OCI-LY1 (cell line): Measurements from ENCODE around the gene TMEM267.
"Not testable (repeated sequence)": the region's sequence is repeated elsewhere in the genome, so short reads cannot be mapped to it uniquely, and the experiment has no call there.

Source experiments
- H2AFZ ChIP-seq: fragments of 200-600 bp; sonication (generic), shearing (Covaris generic); 2 replicates; pipeline ENCODE4 v1.6.0; 2014; ENCODE audit warnings: antibody characterized with exemption, mild to moderate bottlenecking, low read length
- H3F3A ChIP-seq: fragments of 200-600 bp; sonication (generic), shearing (Covaris generic); 2 replicates; pipeline ENCODE4 v1.6.0; 2014; ENCODE audit warnings: mild to moderate bottlenecking, antibody characterized with exemption, low read length, moderate library complexity; ENCODE audit not compliant: insufficient read depth
- H3K27ac ChIP-seq: fragments of 200-600 bp; sonication (generic); 2 replicates; pipeline ENCODE4 v1.5.1; 2014; ENCODE audit warnings: low read length, mixed run types, mild to moderate bottlenecking, low read depth; ENCODE audit not compliant: poor library complexity, severe bottlenecking
- H3K27me3 ChIP-seq: fragments of 200-600 bp; sonication (generic); 2 replicates; pipeline ENCODE4 v1.6.0; 2014; ENCODE audit warnings: antibody characterized with exemption, mild to moderate bottlenecking, low read length, moderate library complexity; ENCODE audit not compliant: insufficient read depth
- H3K36me3 ChIP-seq: fragments of 200-600 bp; sonication (generic); 2 replicates; pipeline ENCODE4 v1.6.1; 2014; ENCODE audit warnings: mild to moderate bottlenecking, antibody characterized with exemption, low read length, moderate library complexity, mixed read lengths; ENCODE audit not compliant: insufficient read depth
- H3K4me1 ChIP-seq: fragments of 200-600 bp; sonication (generic); 2 replicates; pipeline ENCODE4 v1.5.1; 2014; ENCODE audit warnings: mild to moderate bottlenecking, low read length, moderate library complexity; ENCODE audit not compliant: insufficient read depth, severe bottlenecking
- H3K4me2 ChIP-seq: fragments of 200-600 bp; sonication (generic), shearing (Covaris generic); 2 replicates; pipeline ENCODE4 v1.6.1; 2014; ENCODE audit warnings: low read length
- H3K4me3 ChIP-seq: fragments of 200-600 bp; sonication (generic); 2 replicates; pipeline ENCODE4 v1.5.1; 2014; ENCODE audit warnings: low read length, low read depth, mild to moderate bottlenecking, mixed read lengths; ENCODE audit not compliant: poor library complexity, severe bottlenecking
- H3K79me2 ChIP-seq: fragments of 200-600 bp; shearing (Covaris generic); 2 replicates; pipeline ENCODE4 v1.6.1; 2016; ENCODE audit warnings: mixed run types, low read length, mixed read lengths; ENCODE audit not compliant: insufficient read depth
- H3K9ac ChIP-seq: fragments of 200-600 bp; sonication (generic), shearing (Covaris generic); 2 replicates; pipeline ENCODE4 v1.6.1; 2014; ENCODE audit warnings: mild to moderate bottlenecking, low read length, mixed read lengths
- H3K9me2 ChIP-seq: fragments of 200-600 bp; sonication (generic), shearing (Covaris generic); 2 replicates; pipeline ENCODE4 v1.6.1; 2014; ENCODE audit warnings: low read depth, mild to moderate bottlenecking, low read length, mixed read lengths
- H3K9me3 ChIP-seq: fragments of 200-600 bp; shearing (Covaris generic); 2 replicates; pipeline ENCODE4 v1.6.1; 2014; ENCODE audit warnings: low read length, mixed read lengths
- H4K20me1 ChIP-seq: fragments of 200-600 bp; sonication (generic), shearing (Covaris generic); 2 replicates; pipeline ENCODE4 v1.6.0; 2016; ENCODE audit warnings: mild to moderate bottlenecking, low read length; ENCODE audit not compliant: insufficient read depth
- EZH2 ChIP-seq: fragments of 200-600 bp; sonication (generic), shearing (Covaris generic); IDR thresholded peaks from 2 replicates; pipeline ENCODE4 v1.8.0; 2017; ENCODE audit warnings: borderline replicate concordance, mixed run types, mild to moderate bottlenecking, antibody characterized with exemption, low read length, moderate library complexity, mixed read lengths
- TF ChIP-seq, protein P1 (sequence below): fragments of 200-600 bp; sonication (generic), shearing (Covaris generic); IDR thresholded peaks from 2 replicates; pipeline ENCODE4 v1.5.1; 2017; ENCODE audit warnings: mild to moderate bottlenecking, antibody characterized with exemption, low read length, moderate library complexity, mixed read lengths

TMEM267 gene

GRCh38 chr5:43409809-43410271 lies 73.8 kb downstream of the TMEM267 start:
- TF ChIP-seq, protein P1, sequence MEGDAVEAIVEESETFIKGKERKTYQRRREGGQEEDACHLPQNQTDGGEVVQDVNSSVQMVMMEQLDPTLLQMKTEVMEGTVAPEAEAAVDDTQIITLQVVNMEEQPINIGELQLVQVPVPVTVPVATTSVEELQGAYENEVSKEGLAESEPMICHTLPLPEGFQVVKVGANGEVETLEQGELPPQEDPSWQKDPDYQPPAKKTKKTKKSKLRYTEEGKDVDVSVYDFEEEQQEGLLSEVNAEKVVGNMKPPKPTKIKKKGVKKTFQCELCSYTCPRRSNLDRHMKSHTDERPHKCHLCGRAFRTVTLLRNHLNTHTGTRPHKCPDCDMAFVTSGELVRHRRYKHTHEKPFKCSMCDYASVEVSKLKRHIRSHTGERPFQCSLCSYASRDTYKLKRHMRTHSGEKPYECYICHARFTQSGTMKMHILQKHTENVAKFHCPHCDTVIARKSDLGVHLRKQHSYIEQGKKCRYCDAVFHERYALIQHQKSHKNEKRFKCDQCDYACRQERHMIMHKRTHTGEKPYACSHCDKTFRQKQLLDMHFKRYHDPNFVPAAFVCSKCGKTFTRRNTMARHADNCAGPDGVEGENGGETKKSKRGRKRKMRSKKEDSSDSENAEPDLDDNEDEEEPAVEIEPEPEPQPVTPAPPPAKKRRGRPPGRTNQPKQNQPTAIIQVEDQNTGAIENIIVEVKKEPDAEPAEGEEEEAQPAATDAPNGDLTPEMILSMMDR: no peak
- TF ChIP-seq EZH2: no peak
- H3K27ac ChIP-seq: no peak overlapping the region

GRCh38 chr5:43402524-43403066 lies 81.1 kb downstream of the TMEM267 start:
- H2AFZ ChIP-seq, H4K20me1 ChIP-seq, H3K4me1 ChIP-seq, H3F3A ChIP-seq, H3K79me2 ChIP-seq, H3K9ac ChIP-seq, H3K27me3 ChIP-seq, H3K4me3 ChIP-seq, H3K9me3 ChIP-seq, H3K4me2 ChIP-seq, H3K9me2 ChIP-seq, H3K36me3 ChIP-seq, H3K27ac ChIP-seq: not testable (repeated sequence)

More at GRCh38 chr5:43409809-43410271, 73.8 kb downstream of the TMEM267 start:
- Histone ChIP-seq H3K4me3 (no peak overlapping the region), H3F3A (no peaks in the 10 kb centered on the region), H3K9ac (no peak overlapping the region), H3K27me3 (no peaks in the 10 kb centered on the region), H4K20me1 (no peaks in the 10 kb centered on the region), H3K4me1 (no peaks in the 10 kb centered on the region), H3K9me2 (no peaks in the 10 kb centered on the region), H3K36me3 (no peaks in the 10 kb centered on the region), H2AFZ (no peak overlapping the region), H3K4me2 (no peak overlapping the region), H3K9me3 (no peaks in the 10 kb centered on the region), H3K79me2 (no peaks in the 10 kb centered on the region)

DNA sequence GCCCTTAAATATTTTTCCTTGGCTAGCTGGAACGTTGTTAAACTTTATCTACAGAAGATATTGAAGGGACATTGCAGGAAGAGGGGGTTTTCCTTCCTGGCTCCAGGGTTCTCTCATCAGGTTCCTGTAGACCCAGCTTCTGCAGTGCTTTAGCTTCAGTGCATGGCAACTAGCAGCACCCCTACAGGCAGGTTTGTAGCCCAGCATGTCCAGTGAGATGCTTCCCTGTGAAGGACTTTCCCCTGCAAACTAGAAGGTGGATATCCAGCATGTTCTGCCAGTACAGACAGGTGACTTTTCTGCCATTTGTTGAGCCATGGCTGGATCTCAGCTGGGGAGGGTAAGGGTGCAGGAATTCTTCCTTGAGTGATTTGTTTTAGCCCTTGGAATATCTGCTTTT lies 81.8 kb downstream of the TMEM267 start:
- H3K4me2 ChIP-seq: no peak overlapping the region
- no peaks in the 10 kb centered on the region for H3F3A ChIP-seq
- H3K36me3 ChIP-seq: no peaks in the 10 kb centered on the region
- no peaks in the 10 kb centered on the region for H3K9me3 ChIP-seq
- H3K27me3 ChIP-seq: no peaks in the 10 kb centered on the region
- no peaks in the 10 kb centered on the region for H3K9me2 ChIP-seq
- H3K9ac ChIP-seq: no peak overlapping the region
- H3K27ac ChIP-seq: no peak overlapping the region
- peaks cover 9% of the 10 kb centered on the region for H3K4me1 ChIP-seq
- H2AFZ ChIP-seq: no peak overlapping the region
- no peak for TF ChIP-seq EZH2
- TF ChIP-seq, protein P1: no peak; the same call in 1 of the 2 replicates
- H3K79me2 ChIP-seq: no peaks in the 10 kb centered on the region
- no peak overlapping the region for H3K4me3 ChIP-seq
- H4K20me1 ChIP-seq: no peaks in the 10 kb centered on the region

DNA sequence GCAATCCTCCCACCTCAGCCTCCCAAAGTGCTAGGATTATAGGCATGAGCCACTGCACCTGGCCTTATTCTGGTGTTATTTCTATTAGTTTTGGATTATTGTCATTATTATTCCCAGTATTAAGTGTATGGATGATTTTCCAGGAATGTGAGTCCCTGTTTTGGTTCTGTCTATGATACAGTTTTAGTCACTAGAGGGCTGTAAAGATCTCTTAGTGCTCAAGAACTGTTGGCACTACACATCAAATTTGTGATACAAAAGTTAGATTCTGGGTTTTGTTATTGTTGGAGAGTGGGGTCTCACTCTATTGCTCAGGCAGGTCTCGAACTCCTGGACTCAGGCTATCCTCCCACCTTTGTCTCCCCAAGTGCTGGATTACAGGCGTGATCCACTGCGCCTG lies 83.6 kb downstream of the TMEM267 start:
- H3K4me1 ChIP-seq: peaks cover 13% of the 10 kb centered on the region
- no peaks in the 10 kb centered on the region for H3K9me3 ChIP-seq
- H3K79me2 ChIP-seq: no peaks in the 10 kb centered on the region
- no peak overlapping the region for H3K27ac ChIP-seq
- no peaks in the 10 kb centered on the region for H3K9me2 ChIP-seq
- no peak overlapping the region for H3K4me2 ChIP-seq
- TF ChIP-seq EZH2: no peak
- TF ChIP-seq, protein P1: no peak
- no peaks in the 10 kb centered on the region for H3F3A ChIP-seq
- no peaks in the 10 kb centered on the region for H3K27me3 ChIP-seq
- no peaks in the 10 kb centered on the region for H3K36me3 ChIP-seq
- no peak overlapping the region for H3K9ac ChIP-seq
- no peak overlapping the region for H3K4me3 ChIP-seq
- no peaks in the 10 kb centered on the region for H4K20me1 ChIP-seq
- no peak overlapping the region for H2AFZ ChIP-seq
